Spleen (tissue), 11 donors: Measurements from ENCODE around the gene NUDT16. TPM values are rescaled to one million over a fixed set of nuclear protein-coding genes. Genes with fewer than 3 reads are reported as not detected.
A peak's percentile ranks its signal among the peaks of the same experiment; 100 is the strongest.

Source experiments
- DNase-seq: peaks from one replicate; pipeline ENCODE4 v3.0.0-alpha.2; 2020
- H3K27ac ChIP-seq, 8 donors: fragments of 200-600 bp; sonication (generic) in 7 of 8; 1 replicate in 4 of 8; 2 replicates in 4 of 8; pipeline versions ENCODE4 v1.5.0 to v1.8.0; 2016 to 2021; ENCODE audit warnings: inconsistent platforms in 4 of 8, mild to moderate bottlenecking in 4 of 8, moderate library complexity in 1 of 8
- H3K27me3 ChIP-seq, 7 donors: fragments of 200-600 bp; sonication (generic) in 6 of 7; replicated peaks in 1 of 7; 1 replicate in 4 of 7; 2 replicates in 3 of 7; pipeline versions ENCODE4 v1.5.0 to v1.8.0; 2016 to 2021; ENCODE audit warnings: inconsistent platforms in 3 of 7, mild to moderate bottlenecking in 1 of 7
- H3K36me3 ChIP-seq, 6 donors: fragments of 200-600 bp; sonication (generic) in 5 of 6; 1 replicate in 4 of 6; 2 replicates in 2 of 6; pipeline versions ENCODE4 v1.5.0 to v1.8.0; 2016 to 2021; ENCODE audit warnings: inconsistent platforms in 2 of 6
- H3K4me1 ChIP-seq, 6 donors: fragments of 200-600 bp; sonication (generic) in 5 of 6; 1 replicate in 3 of 6; 2 replicates in 3 of 6; pipeline versions ENCODE4 v1.5.0 to v1.8.0; 2016 to 2021; ENCODE audit warnings: inconsistent platforms in 3 of 6
- H3K4me3 ChIP-seq, 8 donors: fragments of 200-600 bp; sonication (generic) in 7 of 8; 1 replicate in 4 of 8; 2 replicates in 4 of 8; pipeline versions ENCODE4 v1.5.0 to v1.8.0; 2016 to 2021; ENCODE audit warnings: inconsistent platforms in 4 of 8, mild to moderate bottlenecking in 4 of 8, moderate library complexity in 2 of 8
- H3K9me3 ChIP-seq, 8 donors: fragments of 200-600 bp; sonication (generic) in 7 of 8; 1 replicate in 4 of 8; 2 replicates in 4 of 8; pipeline versions ENCODE4 v1.5.0 to v1.8.0; 2016 to 2021; ENCODE audit warnings: inconsistent platforms in 4 of 8
- POLR2A ChIP-seq, 3 donors: fragments of 450-650 bp; IDR thresholded peaks; one replicate each; pipeline ENCODE4 v1.5.1; 2017; ENCODE audit warnings: antibody characterized with exemption in 3 of 3, mild to moderate bottlenecking in 1 of 3
- POLR2AphosphoS5 ChIP-seq, 3 donors: sonication (generic); formaldehyde crosslinking; IDR thresholded peaks; one replicate each; pipeline ENCODE4 v1.5.1; 2017; ENCODE audit warnings: antibody characterized with exemption in 3 of 3
- WGBS, 5 donors: extraction: QIAGEN DNeasy Blood & Tissue Kit in 3 of 5; methylation state at CpG; one replicate each; pipeline versions ENCODE4 v1.1.5 to v1.1.7; 2013 to 2018; 5-methylcytosine and 5-hydroxymethylcytosine counted together
- intact Hi-C: fragments of 100-400 bp; cut with DNase I; formaldehyde crosslinking; loops from one replicate; pipeline ENCODE4 v1.15.0; 2023; ENCODE audit warnings: low total_unique reads
- polyA plus RNA-seq, 3 donors: library from polyadenylated mRNA; stranded (reverse); fragments of 200-250 nt; gene quantifications; one replicate each; pipeline ENCODE4 v1.2.1, GENCODE V29; 2013
- total RNA-seq, 7 donors: library from RNA; depleted of rRNA in 3 of 7; stranded (reverse); fragments of >200 nt in 3 of 7; fragmentation: NEBNext Ultra II Directional in 4 of 7; extraction: Animal tissue kit (Norgen Biotek cat#: 25700) in 4 of 7; gene quantifications; one replicate each; pipeline versions ENCODE4 v1.1.0 to v1.2.1, GENCODE V29; 2016 to 2021
- TF ChIP-seq, protein P1 (sequence below), 11 experiments: fragments of 200-600 bp in 7 of 11; fragments of 450-650 bp in 4 of 11; sonication (generic) in 4 of 11; IDR thresholded peaks in 8 of 11; conservative IDR thresholded peaks in 3 of 11; 1 replicate in 7 of 11; 2 replicates in 4 of 11; pipeline versions ENCODE4 v1.4.0 to v1.8.0; 2016 to 2021; ENCODE audit warnings: antibody characterized with exemption in 11 of 11, inconsistent platforms in 4 of 11, mild to moderate bottlenecking in 1 of 11
- donor health status: healthy with polysubstance abuse.
- donor health status: DM: no; HTN: no; CAD: no; lungs with moderate emphysema.
- donor health status: DM: no; HTN: no; CAD: no.
- donor health status: Bipolar disorder and iron deficiency.
- donor health status: healthy.
- donor health status: DM: no; HTN: no; CAD: no.
- donor health status: DM: yes; HTN: yes; CAD: no.

NUDT16 gene
- total and polyA plus RNA-seq, 10 donors = 13.2 to 64.5 (median 23.1) TPM

- no peak for DNase-seq
- TF ChIP-seq POLR2A (IDR thresholded peaks at IDR 0.05) (no peak), POLR2AphosphoS5 (IDR thresholded peaks at IDR 0.05) (no peak)
- intact Hi-C loops = no loop called here
- Histone ChIP-seq H3K36me3 (peaks cover 0 to 17% (median 0%) of the 10 kb centered on the region in 6 donors), H3K4me1 (peaks cover 0 to 16% (median 5%) of the 10 kb centered on the region in 6 donors), H3K4me3 (no peak overlapping the region), H3K27me3 (no peaks in the 10 kb centered on the region), H3K9me3 (no peaks in the 10 kb centered on the region), H3K27ac (peak overlapping the region in 3 of 8 donors; percentile 17 to 25 (median 24))
- WGBS, 5 donors = 24 to 52% (median 38%) methylated on average over 2 of the region's 2 CpGs
Measured at GRCh38 chr3:131353016-131353877, 28.3 kb upstream of the NUDT16 start.

- no peak for DNase-seq
- Histone ChIP-seq H3K36me3 (peaks cover 0 to 17% (median 0%) of the 10 kb centered on the region in 6 donors), H3K9me3 (no peaks in the 10 kb centered on the region), H3K27ac (peak overlapping the region in 3 of 8 donors; percentile 17 to 25 (median 24)), H3K27me3 (no peaks in the 10 kb centered on the region), H3K4me3 (no peak overlapping the region), H3K4me1 (peaks cover 0 to 16% (median 5%) of the 10 kb centered on the region in 6 donors)
- no peak for TF ChIP-seq POLR2AphosphoS5 (IDR thresholded peaks at IDR 0.05)
- intact Hi-C loops = no loop called here
- WGBS, 5 donors = 33 to 52% (median 39%) methylated on average over 2 of the region's 2 CpGs
Measured at GRCh38 chr3:131353986-131354385, 27.6 kb upstream of the NUDT16 start.

DNA sequence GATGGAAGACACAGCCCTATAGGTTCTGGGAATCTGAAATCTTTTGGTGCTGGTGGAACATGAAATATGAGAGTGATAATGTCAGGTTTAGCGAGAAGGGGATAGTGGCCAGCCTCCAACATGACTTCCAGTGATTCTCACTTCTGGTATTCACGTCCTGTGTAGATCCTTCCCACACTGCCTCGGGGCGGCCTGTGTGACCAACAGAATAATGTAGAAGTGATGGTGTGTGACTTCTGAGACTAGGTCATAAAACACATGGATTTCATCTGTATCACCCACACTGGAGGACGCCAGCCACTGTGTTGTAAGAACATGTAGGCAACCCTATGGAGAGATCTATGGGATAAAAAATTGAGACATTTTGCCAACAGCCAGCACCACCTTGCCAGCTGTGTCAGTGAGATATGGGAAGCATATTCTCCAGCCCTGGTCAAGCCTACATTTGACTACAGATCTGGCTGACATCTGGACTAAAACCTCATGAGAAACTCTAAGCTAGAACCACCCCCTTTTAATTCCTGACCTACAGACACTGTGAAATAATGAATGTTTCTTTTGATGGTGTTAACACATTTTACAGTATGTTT is 25.5 kb upstream of the NUDT16 start:
- TF ChIP-seq, protein P1, sequence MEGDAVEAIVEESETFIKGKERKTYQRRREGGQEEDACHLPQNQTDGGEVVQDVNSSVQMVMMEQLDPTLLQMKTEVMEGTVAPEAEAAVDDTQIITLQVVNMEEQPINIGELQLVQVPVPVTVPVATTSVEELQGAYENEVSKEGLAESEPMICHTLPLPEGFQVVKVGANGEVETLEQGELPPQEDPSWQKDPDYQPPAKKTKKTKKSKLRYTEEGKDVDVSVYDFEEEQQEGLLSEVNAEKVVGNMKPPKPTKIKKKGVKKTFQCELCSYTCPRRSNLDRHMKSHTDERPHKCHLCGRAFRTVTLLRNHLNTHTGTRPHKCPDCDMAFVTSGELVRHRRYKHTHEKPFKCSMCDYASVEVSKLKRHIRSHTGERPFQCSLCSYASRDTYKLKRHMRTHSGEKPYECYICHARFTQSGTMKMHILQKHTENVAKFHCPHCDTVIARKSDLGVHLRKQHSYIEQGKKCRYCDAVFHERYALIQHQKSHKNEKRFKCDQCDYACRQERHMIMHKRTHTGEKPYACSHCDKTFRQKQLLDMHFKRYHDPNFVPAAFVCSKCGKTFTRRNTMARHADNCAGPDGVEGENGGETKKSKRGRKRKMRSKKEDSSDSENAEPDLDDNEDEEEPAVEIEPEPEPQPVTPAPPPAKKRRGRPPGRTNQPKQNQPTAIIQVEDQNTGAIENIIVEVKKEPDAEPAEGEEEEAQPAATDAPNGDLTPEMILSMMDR (IDR thresholded peaks at IDR 0.05 in 8 of 11, conservative IDR thresholded peaks at IDR 0.05 in 3 of 11) = no peak
- TF ChIP-seq POLR2A (IDR thresholded peaks at IDR 0.05) (no peak), POLR2AphosphoS5 (IDR thresholded peaks at IDR 0.05) (no peak)
- H3K27me3 ChIP-seq = no peaks in the 10 kb centered on the region
- no peak for DNase-seq
- H3K27ac ChIP-seq = no peak overlapping the region
- intact Hi-C loops = no loop called here
- peaks cover 0 to 17% (median 0%) of the 10 kb centered on the region in 6 donors for H3K36me3 ChIP-seq
- no peaks in the 10 kb centered on the region for H3K9me3 ChIP-seq
- H3K4me3 ChIP-seq = no peak overlapping the region
- 88 to 98% (median 92%) methylated on average over 5 of the region's 5 CpGs for WGBS, 5 donors
- H3K4me1 ChIP-seq = peaks cover 0 to 18% (median 5%) of the 10 kb centered on the region in 6 donors

DNA sequence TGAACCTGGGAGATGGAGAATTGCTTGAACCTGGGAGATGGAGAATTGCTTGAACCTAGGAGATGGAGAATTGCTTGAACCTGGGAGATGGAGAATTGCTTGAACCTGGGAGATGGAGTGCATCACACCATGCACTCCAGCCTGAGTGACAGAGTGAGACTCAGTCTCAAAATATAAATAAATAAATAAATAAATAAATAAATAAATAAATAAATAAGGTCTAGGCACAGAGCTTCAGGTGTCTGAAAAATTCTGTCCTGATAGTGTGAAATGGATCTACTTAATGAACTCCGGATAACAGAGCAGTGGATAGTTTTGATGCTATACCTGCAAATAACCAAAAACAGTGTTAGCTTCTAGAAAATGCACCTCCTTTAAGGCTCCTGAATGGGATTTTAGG is 24.3 kb upstream of the NUDT16 start:
- DNase-seq = no peak
- Histone ChIP-seq H3K36me3 (peaks cover 0 to 17% (median 0%) of the 10 kb centered on the region in 6 donors), H3K4me1 (peaks cover 0 to 29% (median 15%) of the 10 kb centered on the region in 6 donors), H3K27ac (no peak overlapping the region), H3K9me3 (no peaks in the 10 kb centered on the region), H3K4me3 (no peak overlapping the region), H3K27me3 (peaks cover 0 to 11% (median 8%) of the 10 kb centered on the region in 7 donors)
- TF ChIP-seq POLR2AphosphoS5 (IDR thresholded peaks at IDR 0.05) (no peak), POLR2A (IDR thresholded peaks at IDR 0.05) (no peak)
- TF ChIP-seq, protein P1 (IDR thresholded peaks at IDR 0.05 in 8 of 11, conservative IDR thresholded peaks at IDR 0.05 in 3 of 11) = no peak
- WGBS, 5 donors = 92 to 100% (median 100%) methylated on average over 1 of the region's 1 CpG
- intact Hi-C loops = no loop called here
